GM21447 (cell line): Measurements from ENCODE around the gene MAPK8IP3.

Experiments
- ATAC-seq: cut with Tn5 transposase; IDR thresholded peaks from one replicate; pipeline ENCODE4 v1.9.1; 2021; ENCODE audit not compliant: unreplicated experiment

MAPK8IP3 gene

DNA sequence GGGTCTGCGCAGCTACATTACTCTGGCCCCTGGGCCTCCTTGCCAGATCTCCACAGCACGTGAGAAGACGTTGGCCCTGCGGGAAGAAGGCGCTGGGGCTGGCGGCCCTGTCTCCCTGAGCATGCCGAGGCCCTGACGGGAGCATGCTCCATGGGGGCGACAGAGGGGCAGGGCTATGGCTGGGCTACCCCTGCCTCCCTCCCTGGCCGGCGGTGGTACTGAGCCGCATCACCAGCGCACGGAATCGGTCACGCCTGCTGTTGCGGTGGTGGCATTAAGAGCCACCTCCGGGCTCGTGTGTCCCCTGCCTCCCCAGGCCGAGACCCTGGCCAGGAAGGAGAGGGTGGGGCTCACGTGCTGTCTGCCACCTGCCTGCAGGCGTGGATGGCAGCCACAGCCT lies 28.1 kb downstream of the MAPK8IP3 start:
- no peak for ATAC-seq

DNA sequence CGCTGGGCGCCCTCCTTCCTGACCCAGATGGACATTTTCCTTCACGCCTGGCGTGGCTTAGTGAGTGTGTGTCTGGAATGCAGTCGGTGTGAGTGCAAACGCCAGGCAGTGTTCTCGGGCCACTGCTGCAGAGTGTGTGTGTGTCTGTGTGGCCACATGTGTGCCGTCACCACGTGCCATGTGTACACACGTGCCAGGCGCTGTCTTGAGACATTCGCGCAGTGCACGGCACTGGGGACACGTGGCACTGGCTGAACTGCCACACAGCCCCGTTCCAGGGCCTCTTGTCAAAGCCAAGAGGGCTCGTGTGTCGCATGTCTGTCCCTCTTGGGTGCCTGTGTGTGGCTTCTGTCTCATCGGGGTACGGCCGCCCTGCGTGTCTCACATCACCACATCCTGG lies 28.8 kb downstream of the MAPK8IP3 start:
- no peak for ATAC-seq

DNA sequence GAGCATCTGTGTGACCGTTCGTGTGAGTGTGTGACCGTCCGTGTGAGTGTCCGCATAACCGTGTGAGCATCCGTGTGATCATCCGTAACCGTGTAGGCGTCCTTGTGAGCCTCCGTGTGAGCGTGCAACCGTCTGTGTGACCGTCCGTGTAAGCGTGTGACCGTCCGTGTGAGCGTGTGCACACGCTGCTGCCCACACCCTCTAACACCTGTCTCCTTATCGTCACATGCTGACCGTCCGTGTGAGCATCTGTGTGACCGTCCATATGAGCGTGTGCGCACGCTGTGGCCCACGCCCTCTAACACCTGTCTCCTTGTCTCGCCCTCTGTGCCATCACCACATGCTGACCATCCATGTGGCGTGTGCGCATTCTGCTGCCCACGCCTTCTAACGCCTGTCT lies 34.2 kb downstream of the MAPK8IP3 start:
- ATAC-seq, result no peak

GRCh38 chr16:1740781-1741490 lies 34.9 kb downstream of the MAPK8IP3 start:
- ATAC-seq, result no peak

GRCh38 chr16:1741553-1742165 lies 35.7 kb downstream of the MAPK8IP3 start:
- no peak for ATAC-seq

DNA sequence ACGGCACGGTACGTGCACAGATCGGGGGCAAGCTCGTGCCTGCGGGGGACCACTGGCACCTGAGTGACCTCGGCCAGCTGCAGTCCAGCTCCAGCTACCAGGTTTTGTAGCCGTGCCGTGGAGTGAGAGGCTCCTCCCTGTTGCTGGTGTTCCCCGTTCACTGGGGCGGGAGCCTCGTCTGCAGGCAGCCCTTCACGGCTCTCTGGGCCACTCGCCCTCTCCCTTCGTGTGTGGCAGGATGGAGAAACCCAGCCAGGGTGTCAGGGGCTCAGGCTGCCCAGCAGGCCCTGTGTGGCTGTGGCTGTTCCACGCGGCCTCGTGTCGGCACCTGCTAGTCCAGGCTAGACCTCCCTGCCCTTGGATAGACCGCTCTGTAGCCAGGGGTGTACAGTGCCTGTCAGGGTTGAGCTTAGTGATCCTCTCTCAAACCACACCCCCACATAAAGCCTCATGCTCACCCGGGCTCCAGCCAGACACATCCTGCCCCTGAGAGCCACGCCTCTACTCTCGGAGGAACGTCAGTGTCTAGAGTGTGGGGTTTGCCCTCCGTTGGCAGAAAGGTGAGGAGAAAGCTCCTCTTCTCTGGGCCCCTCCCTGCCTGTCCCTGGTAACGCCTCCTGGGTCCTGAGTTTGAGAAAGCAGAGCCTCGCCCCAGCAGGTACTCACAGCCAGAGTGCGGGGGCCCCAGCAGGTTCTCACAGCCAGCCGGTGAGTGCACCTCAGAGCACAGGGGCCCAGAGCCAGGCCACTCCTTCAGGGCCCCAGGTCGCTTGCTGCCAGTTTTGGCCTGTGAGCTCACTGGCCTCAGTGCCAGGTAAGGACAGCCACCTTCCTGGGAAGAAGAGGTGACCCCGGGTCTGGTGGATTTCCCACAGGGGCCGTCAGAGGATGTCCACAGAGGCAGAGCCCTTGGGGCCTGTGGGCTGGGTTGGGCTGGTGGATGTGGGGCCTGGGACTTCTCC lies 37.7 kb downstream of the MAPK8IP3 start:
- no peak for ATAC-seq

- ATAC-seq, result no peak
Observed at GRCh38 chr16:1744338-1744840, 38.4 kb downstream of the MAPK8IP3 start.

DNA sequence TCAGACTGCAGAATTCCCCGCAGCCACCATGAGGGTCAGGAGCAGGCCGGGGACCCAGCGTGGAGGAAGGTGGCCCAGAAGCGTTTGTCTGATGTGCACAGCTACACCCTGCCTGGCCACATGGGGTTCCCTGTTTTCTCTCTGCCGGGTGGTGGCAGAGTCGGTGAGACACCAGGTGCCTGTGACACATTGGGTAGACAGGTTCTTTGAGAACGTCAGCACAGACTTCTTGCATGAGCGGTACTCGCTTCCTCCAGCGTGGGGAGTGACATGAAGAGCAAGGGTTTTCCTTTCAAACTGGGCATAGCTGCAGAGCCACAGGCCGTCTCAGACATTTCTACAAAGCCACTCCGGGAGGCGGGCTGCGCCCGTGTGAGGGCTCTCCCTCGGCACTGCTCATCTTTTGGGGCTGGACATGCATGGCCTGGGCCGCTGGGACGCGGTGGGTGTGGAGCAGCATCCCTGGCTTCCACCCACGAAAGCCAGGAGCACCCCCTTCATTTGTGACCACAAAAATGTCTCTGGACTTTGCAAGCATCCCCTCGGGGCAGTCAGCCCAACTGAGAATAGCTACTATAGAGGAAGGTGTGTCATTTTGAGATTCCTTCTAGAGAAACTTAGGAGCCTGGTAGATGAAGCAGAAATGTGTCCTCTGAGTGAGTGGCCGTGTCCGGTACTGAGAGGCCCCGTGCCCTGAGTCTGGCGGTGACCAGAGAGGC lies 39.3 kb downstream of the MAPK8IP3 start:
- no peak for ATAC-seq

- no peak for ATAC-seq
Observed at GRCh38 chr16:1745900-1746692, 40.1 kb downstream of the MAPK8IP3 start.

DNA sequence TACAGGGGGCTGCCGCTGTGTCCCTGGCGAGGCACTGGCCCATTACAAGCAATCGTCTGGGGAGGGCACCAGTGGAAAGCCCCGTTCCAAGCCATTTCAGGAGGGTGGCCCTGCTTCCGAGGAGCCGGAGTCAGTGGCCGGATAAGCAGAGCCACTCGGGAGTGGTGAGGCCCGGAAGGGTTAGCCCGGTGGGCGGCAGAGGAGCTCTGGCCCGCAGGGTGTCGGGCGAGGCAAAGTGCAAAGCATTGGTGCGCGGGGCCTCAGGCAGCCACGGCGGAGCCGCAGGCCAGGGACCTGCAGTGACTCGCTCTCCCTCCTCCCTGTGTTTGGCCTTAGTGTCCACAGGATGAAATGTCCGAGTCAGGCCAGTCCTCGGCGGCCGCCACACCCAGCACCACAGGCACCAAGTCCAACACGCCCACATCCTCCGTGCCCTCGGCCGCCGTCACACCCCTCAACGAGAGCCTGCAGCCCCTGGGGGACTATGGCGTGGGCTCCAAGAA lies 40.7 kb downstream of the MAPK8IP3 start:
- no peak for ATAC-seq

- no peak for ATAC-seq
Observed at GRCh38 chr16:1747934-1748333, 41.9 kb downstream of the MAPK8IP3 start.

DNA sequence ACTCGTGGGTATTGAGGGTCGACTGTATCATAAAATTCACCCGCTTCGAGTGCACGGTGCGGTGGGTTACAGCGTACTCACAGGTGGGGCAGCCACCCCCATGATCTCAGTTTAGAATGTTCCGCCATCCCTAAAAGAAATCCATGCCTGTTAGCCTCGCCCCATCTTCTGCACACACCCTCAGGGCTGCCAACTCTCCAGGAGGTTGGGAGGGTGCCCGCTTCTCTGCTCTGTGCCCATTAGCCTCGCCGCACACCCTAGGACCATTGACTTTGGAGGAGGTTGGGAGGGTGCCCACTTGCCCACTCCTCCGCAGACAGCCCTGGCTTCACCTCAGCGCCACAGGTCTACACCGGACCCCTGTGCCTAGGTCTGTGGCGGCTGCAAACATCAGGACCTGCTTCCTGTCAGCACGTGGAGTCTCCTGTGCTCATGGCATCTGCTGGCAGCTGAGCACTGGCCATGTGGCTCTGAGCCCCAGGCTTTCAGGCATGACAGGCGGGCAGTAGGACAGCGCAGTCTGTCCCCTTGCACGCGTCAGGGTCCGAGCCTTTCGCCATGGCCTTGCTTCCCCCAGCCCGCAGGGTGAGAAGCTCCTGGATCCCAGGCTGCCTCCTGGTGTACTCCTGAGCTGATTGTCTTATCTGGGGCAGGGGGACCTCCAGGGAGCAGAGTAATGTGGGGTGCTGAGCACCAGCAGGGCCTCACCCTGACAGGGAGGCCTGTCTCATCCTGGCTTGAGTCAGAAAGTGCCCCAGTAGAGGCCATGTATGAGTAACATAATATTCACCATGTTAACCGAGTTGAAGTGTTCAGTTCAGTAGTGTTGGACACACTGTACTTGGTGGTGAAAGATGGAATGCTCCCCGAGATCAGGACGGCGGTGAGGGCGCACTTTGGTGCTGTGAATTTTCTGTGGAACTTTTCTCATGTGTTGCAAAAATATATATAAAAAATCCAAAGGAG lies 43.4 kb downstream of the MAPK8IP3 start:
- no peak for ATAC-seq

DNA sequence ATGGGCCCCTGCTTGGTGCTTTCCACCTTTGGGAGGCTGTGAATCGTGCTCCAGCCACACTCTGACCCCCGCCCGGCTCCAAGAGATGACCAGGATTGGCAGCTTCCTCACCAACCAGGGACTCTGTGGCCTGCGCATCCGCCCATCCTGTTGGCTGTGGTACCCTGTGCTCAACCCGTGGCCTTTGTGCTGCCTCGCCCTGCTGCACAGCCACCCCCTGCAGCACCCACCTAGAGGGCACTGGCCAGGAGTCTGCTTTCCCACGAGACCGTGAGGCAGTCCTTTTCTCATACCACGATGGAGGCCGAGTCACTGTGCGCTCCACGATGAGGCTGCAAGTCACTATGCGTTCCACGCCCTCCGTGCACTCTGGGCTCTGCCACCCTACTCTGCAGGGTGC lies 46.0 kb downstream of the MAPK8IP3 start:
- no peak for ATAC-seq

DNA sequence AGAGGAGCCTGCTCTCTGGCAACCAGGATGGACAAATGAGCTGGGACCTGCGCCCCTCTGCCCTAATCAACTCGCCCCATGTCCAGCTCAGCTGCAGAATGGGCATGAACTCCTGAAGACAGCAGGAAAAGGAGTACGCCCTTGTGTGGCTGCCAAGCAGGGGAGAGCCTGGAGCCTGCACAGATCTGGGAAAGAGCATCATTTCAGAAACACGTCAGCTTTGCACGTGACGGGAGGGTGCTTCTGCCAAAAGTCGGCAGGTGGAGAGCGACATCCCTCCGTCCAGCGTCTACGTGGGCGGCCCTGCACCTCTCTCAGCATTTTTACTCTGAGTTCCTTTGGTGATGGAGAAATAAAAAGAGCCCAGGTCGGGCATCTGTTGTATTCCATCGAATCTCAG lies 46.9 kb downstream of the MAPK8IP3 start:
- ATAC-seq, result no peak

GRCh38 chr16:1754204-1754603 lies 48.2 kb downstream of the MAPK8IP3 start:
- ATAC-seq, result no peak

DNA sequence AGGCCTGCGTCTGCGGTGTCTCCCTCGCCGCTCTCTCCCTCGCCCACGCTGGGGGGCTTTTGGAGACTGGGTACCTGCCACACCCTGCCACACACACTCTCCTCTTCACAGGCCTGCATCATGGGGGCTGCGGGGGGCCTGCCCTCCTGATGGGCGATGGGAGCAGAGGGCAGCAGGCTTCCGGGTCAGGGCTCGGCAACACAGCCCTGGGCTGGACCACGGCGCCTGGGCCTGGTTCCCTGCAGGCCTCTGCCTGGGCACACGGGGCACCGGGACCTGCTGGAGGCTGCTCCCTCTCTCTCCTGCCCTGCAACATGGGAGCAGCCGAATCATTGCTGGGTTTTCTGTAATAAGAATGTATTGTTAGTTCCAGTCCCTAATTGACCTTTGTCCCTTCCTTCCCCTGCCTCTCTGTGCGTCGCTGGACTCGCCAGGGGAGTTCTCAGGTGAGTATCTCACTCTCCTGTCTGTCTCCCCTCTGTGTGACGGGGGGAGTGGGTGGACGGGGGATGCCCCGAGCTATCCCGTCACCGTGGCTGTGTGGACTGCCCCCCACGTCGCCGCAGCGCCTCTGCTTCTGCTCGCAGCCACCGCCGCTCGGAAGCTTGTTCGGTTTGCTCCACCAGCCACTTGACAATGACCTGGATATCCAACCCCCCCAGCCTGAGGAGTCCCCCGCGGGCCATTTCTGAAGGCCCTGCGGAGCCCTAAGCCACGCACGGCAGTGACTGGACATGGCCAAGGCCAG lies 51.9 kb downstream of the MAPK8IP3 start:
- no peak for ATAC-seq

GRCh38 chr16:1758923-1759322 lies 52.9 kb downstream of the MAPK8IP3 start:
- no peak for ATAC-seq

- ATAC-seq, result no peak
Observed at GRCh38 chr16:1759511-1759910, 53.5 kb downstream of the MAPK8IP3 start.
